ENCODE results near the gene DIP2B. TPM values are rescaled to one million over a fixed set of nuclear protein-coding genes. Genes with fewer than 3 reads are reported as not detected.
"Not testable (repeated sequence)": the region's sequence is repeated elsewhere in the genome, so short reads cannot be mapped to it uniquely, and the experiment has no call there.

The DIP2B gene
- polyA plus RNA-seq, 3 donors = 3.5 to 12.3 (median 6.5) TPM

DNA sequence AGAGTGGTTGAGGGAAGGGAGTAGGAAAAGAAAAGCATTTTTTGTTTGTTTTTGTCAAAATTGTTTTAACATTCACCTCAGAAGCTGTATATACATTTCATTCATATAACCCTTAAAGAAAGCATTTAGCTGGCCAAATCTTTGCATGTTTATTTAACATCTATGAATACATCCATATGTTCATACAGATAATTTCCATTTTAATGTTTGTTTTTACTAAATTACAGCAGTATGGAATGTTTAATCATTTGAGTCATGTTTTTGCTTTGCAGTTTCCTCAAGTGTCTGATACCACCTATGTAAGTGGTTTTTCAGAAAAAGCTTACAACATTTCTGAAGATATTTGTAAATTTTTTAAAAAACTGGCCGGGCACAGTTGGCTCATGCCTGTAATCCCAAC, 174.8 kb downstream of the DIP2B start:
- Histone ChIP-seq H3K4me2 (replicated peaks; ENCODE audit: extremely low read depth, low read length, poor library complexity, severe bottlenecking) (no peak overlapping the region), H3K9ac (ENCODE audit: insufficient read depth, low read length, poor library complexity, severe bottlenecking) (no peak overlapping the region), H3K27me3 (ENCODE audit: control insufficient read depth in 2 of 2, insufficient read depth in 2 of 2, low read length in 2 of 2) (no peaks in the 10 kb centered on the region), H3K79me2 (ENCODE audit: insufficient read depth, low read length) (no peaks in the 10 kb centered on the region), H3K4me1 (ENCODE audit: control insufficient read depth in 1 of 2, insufficient read depth in 2 of 2, low read length in 2 of 2) (no peaks in the 10 kb centered on the region), H3K36me3 (replicated peaks in 1 of 2; ENCODE audit: control insufficient read depth in 1 of 2, insufficient read depth in 2 of 2, low read length in 2 of 2) (peaks cover 87 to 98% of the 10 kb centered on the region in 2 donors), H3K9me3 (replicated peaks in 1 of 2; ENCODE audit: control insufficient read depth in 1 of 2, insufficient read depth in 1 of 2, low read length in 2 of 2) (no peaks in the 10 kb centered on the region), H4K20me1 (ENCODE audit: insufficient read depth, low read length) (no peaks in the 10 kb centered on the region), H2AFZ (ENCODE audit: insufficient read depth, low read depth, low read length, poor library complexity, severe bottlenecking) (no peak overlapping the region), H3K4me3 (replicated peaks in 1 of 3; ENCODE audit: low read depth in 2 of 3, low read length in 3 of 3) (no peak overlapping the region), H3K27ac (ENCODE audit: low read depth in 1 of 2, low read length in 2 of 2) (no peak overlapping the region)
- Mint-ChIP-seq H3K4me3 (no peak overlapping the region), H3K36me3 (peaks cover 77 to 89% of the 10 kb centered on the region in 2 donors), H3K9me3 (no peaks in the 10 kb centered on the region), H3K27ac (peak overlapping the region in 1 of 7 donors; percentile 15), H3K27me3 (ENCODE audit: low read depth in 3 of 3) (no peaks in the 10 kb centered on the region), H3K4me1 (no peaks in the 10 kb centered on the region)
- TF ChIP-seq, protein P1, sequence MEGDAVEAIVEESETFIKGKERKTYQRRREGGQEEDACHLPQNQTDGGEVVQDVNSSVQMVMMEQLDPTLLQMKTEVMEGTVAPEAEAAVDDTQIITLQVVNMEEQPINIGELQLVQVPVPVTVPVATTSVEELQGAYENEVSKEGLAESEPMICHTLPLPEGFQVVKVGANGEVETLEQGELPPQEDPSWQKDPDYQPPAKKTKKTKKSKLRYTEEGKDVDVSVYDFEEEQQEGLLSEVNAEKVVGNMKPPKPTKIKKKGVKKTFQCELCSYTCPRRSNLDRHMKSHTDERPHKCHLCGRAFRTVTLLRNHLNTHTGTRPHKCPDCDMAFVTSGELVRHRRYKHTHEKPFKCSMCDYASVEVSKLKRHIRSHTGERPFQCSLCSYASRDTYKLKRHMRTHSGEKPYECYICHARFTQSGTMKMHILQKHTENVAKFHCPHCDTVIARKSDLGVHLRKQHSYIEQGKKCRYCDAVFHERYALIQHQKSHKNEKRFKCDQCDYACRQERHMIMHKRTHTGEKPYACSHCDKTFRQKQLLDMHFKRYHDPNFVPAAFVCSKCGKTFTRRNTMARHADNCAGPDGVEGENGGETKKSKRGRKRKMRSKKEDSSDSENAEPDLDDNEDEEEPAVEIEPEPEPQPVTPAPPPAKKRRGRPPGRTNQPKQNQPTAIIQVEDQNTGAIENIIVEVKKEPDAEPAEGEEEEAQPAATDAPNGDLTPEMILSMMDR (IDR thresholded peaks at IDR 0.05) = no peak
- intact Hi-C loops (cut with micrococcal nuclease) = no loop called here
- DNase-seq = no peak
- 100% methylated on average over 1 of the region's 1 CpG for WGBS (ENCODE audit: insufficient coverage)

GRCh38 chr12:50681064-50681463, 176.3 kb downstream of the DIP2B start:
- H3K36me3 ChIP-seq (replicated peaks in 1 of 2; ENCODE audit: control insufficient read depth in 1 of 2, insufficient read depth in 2 of 2, low read length in 2 of 2) = peaks cover 82 to 98% of the 10 kb centered on the region in 2 donors

More at GRCh38 chr12:50681064-50681463, 176.3 kb downstream of the DIP2B start:
- H3K4me3 Mint-ChIP-seq; H4K20me1 ChIP-seq (ENCODE audit: insufficient read depth, low read length); H3K4me3 ChIP-seq (replicated peaks in 1 of 3; ENCODE audit: low read depth in 2 of 3, low read length in 3 of 3); H3K9me3 ChIP-seq (replicated peaks in 1 of 2; ENCODE audit: control insufficient read depth in 1 of 2, insufficient read depth in 1 of 2, low read length in 2 of 2); H3K4me1 Mint-ChIP-seq; H2AFZ ChIP-seq (ENCODE audit: insufficient read depth, low read depth, low read length, poor library complexity, severe bottlenecking); H3K4me2 ChIP-seq (replicated peaks; ENCODE audit: extremely low read depth, low read length, poor library complexity, severe bottlenecking); H3K27me3 Mint-ChIP-seq (ENCODE audit: low read depth in 3 of 3); intact Hi-C loops (cut with micrococcal nuclease); H3K9ac ChIP-seq (ENCODE audit: insufficient read depth, low read length, poor library complexity, severe bottlenecking); H3K9me3 Mint-ChIP-seq; H3K79me2 ChIP-seq (ENCODE audit: insufficient read depth, low read length); H3K27me3 ChIP-seq (ENCODE audit: control insufficient read depth in 2 of 2, insufficient read depth in 2 of 2, low read length in 2 of 2); H3K27ac ChIP-seq (ENCODE audit: low read depth in 1 of 2, low read length in 2 of 2); H3K27ac Mint-ChIP-seq; DNase-seq; H3K4me1 ChIP-seq (ENCODE audit: control insufficient read depth in 1 of 2, insufficient read depth in 2 of 2, low read length in 2 of 2): not testable (repeated sequence)
- WGBS (ENCODE audit: insufficient coverage) = no CpG with 5 or more reads among the region's 3 CpGs
- peaks cover 71 to 89% of the 10 kb centered on the region in 2 donors for H3K36me3 Mint-ChIP-seq

Data from CD14-positive monocyte (primary cell).